IPS DF 4.7 (cell line): ENCODE measurements around the gene CCNC.
A peak's percentile ranks its signal among the peaks of the same experiment; 100 is the strongest.

ENCODE experiments used
- DNase-seq: peaks from one replicate; pipeline ENCODE4 v3.0.0-alpha.2; 2013; ENCODE audit warnings: low spot score; ENCODE audit errors: extremely low read depth

Gene CCNC

GRCh38 chr6:99568103-99568933 is at the start of gene CCNC:
Gene CCNC, minus strand, starts transcription at chr6:99568660. Its CDS starts 133 bp downstream, at chr6:99568527.
- peak; percentile 84 for DNase-seq

GRCh38 chr6:99617131-99617530 is 48.7 kb upstream of the CCNC start:
- DNase-seq: no peak

DNA sequence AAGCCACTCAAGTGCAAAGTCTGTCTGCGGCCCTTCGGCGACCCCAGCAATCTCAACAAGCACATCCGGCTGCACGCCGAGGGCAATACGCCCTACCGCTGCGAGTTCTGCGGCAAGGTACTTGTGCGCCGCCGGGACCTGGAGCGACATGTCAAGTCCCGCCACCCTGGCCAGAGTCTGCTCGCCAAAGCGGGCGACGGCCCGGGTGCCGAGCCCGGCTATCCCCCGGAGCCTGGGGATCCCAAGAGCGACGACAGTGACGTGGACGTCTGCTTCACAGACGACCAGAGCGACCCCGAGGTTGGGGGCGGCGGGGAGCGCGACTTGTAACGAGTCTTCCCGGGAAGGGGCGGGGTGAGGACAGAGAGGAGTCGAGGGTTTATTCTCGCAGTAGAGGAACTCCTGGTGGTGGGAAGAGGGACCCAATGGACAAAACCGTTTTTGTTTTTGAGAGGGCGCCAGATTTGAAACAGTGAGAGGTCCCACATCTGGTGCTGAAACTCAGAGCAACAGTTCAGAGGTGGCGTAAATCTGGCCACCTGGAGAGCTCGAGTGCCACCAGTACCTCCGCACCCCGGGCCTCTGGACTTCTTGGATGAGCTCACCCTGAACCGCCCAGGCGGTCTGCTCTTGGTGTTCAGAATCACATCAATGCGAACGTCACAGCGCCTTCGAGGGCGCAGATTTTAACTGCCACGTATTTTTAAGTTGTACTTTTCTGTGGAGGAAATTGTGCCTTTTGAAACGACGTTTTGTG is 46.1 kb upstream of the CCNC start:
- DNase-seq: no peak

DNA sequence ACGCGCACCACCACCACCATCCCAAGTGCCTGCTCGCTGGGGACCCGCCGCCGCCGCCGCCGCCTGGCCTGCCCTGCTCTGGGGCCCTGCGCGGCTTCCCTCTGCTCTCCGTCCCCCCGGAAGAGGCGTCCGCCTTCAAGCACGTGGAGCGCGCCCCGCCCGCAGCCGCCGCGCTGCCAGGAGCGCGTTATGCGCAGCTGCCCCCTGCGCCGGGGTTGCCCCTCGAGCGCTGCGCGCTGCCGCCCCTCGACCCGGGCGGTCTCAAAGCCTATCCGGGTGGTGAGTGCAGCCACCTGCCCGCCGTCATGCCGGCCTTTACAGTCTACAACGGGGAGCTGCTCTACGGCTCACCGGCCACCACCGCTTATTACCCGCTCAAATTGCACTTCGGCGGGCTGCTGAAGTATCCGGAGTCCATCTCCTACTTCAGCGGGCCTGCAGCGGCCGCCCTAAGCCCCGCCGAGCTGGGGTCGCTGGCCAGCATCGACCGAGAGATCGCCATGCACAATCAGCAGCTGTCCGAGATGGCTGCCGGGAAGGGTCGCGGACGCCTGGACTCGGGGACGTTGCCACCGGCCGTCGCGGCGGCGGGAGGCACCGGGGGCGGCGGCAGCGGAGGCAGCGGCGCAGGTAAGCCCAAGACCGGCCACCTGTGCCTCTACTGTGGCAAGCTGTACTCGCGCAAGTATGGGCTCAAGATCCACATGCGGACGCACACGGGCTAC is 45.4 kb upstream of the CCNC start:
- DNase-seq: no peak

DNA sequence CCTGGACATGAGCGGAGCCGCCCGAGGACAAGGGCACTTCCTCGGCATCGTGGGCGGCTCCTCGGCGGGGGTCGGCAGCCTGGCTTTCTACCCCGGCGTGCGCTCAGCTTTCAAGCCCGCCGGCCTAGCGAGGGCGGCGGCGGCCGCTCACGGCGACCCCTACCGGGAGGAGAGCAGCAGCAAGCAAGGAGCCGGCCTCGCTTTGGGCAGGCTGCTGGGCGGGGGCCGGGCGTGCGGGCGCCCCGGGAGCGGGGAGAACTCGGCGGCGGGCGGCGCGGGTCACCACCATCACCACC is 44.9 kb upstream of the CCNC start:
- no peak for DNase-seq

DNA sequence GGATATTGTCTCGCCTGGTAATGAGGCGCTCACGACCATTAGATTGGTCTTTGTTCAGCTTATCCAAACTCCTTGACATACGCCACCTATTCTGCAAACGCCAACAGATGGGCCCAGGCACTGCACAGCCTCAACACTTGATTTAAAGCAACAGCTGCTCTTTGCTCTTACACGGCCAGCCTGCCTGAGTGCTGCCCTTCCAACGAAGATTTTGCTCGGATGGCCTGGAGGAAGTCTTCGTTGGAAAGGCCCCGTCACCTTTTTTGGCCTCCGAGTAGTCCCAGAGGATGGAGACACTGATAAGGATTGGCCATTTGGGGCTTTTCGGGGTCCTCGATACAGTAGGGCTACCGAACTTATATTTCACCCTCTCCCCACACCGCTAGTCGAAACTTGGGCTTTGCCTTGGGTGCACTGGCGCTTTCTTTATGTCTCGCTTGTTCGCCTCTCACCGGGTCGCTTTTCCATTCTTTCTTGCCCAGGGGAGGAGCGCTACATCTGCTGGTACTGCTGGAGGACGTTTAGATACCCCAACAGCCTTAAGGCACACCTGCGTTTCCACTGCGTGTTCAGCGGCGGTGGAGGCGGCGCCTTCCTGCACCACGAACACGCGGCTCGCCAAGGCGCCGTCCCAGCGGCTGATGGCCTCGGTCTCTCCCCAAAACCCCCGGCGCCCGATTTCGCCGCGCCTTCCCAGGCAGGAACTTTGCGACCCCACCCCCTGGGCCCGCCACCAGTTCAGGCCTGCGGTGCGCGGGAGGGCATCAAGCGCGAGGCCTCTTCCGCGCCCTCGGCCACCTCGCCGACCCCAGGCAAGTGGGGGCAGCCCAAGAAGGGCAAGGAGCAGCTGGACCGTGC is 44.3 kb upstream of the CCNC start:
- no peak for DNase-seq

DNA sequence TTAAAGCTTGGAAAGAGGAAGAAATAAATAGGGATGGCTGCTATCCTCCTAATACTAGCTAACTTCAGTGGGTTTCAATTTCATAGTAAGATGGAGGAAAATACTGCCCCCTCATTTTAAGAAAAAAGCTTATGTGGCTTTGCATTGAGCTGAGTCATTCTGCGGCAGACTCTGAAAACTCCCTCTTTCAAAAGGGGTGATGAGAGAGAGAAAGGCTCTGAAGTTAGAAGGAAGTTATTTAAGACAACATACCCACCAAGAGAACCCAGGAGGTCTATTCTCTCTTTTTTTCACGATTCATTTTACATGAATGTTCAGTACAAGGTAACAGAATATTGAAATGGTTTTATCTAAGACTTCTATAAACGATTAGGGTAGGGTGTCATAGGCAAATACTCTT is 42.7 kb upstream of the CCNC start:
- DNase-seq: no peak

GRCh38 chr6:99609905-99610489 is 41.5 kb upstream of the CCNC start:
- no peak for DNase-seq

GRCh38 chr6:99608886-99609482 is 40.5 kb upstream of the CCNC start:
- no peak for DNase-seq

- no peak for DNase-seq
Measured at GRCh38 chr6:99608059-99608885, 39.8 kb upstream of the CCNC start.

DNA sequence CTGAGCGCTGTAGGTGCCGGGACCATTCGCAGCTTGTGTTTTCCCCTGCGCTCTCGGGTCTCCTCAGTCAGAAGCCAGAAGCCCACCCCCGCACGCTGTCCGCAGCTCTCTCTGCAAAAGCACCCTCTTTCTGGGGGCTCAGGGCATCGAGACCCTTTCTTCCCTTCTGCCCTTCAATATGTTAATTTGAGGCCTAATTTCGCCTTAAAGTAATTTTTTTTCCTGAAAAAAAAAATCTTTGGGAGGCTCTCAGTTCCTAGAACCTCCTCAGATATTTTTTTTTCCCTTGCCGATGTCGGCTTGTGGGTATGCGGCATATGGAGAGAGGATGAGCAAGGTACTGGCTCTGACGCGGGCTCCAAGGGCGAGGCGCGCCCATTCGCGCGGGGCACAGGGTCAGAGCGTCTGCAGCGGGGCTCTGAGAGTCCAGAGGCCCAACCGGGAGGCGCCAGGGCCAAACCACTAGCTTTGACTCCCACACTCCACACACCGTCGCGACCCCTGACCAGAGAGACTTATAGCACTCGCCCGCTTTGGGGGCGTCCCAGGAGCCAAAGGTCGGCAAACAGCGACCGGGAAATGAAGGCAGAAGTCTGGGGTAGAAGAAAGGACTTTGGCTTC is 39.1 kb upstream of the CCNC start:
- DNase-seq: no peak

GRCh38 chr6:99606656-99607415 is 38.4 kb upstream of the CCNC start, which contains the start of gene PRDM13:
Gene PRDM13, plus strand, starts transcription at chr6:99606833. Its CDS starts 202 bp downstream, at chr6:99607035.
- DNase-seq: no peak

DNA sequence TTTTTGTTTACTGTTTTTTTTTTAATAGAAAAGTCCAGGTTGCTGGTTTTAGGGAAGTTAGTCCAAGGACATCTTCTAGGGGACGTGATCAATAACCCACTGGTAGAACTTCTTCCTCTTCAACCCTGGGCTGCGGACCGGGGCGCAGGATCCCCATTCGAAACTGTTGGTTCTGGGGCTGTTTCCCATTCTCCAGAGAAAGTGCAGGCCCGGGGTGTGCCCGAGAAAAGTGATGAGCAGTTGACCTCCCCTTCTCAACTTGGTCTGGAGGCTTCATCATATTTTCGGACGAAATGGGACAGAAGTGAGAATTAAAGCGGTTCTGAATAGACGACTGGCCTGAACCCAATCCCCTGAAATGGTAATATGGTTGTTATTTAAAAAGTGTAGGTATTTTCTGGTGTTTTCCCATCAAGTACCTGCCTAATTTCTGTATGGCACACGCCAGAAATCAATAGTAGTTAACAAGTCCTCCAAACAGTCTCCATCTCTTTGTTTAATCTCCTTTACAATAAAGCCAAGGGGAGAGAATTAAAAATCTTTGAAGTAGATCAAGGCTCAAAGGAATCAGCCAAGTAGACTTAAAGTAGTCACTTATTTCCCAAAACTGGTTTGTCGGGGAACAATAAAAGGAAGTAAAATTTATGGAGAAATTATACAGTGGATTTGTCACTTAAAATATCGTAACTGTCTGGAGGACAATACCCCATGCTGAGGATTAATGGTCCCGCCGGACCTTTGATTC is 37.6 kb upstream of the CCNC start:
- no peak for DNase-seq

GRCh38 chr6:99605074-99605734 is 36.7 kb upstream of the CCNC start:
- no peak for DNase-seq

DNA sequence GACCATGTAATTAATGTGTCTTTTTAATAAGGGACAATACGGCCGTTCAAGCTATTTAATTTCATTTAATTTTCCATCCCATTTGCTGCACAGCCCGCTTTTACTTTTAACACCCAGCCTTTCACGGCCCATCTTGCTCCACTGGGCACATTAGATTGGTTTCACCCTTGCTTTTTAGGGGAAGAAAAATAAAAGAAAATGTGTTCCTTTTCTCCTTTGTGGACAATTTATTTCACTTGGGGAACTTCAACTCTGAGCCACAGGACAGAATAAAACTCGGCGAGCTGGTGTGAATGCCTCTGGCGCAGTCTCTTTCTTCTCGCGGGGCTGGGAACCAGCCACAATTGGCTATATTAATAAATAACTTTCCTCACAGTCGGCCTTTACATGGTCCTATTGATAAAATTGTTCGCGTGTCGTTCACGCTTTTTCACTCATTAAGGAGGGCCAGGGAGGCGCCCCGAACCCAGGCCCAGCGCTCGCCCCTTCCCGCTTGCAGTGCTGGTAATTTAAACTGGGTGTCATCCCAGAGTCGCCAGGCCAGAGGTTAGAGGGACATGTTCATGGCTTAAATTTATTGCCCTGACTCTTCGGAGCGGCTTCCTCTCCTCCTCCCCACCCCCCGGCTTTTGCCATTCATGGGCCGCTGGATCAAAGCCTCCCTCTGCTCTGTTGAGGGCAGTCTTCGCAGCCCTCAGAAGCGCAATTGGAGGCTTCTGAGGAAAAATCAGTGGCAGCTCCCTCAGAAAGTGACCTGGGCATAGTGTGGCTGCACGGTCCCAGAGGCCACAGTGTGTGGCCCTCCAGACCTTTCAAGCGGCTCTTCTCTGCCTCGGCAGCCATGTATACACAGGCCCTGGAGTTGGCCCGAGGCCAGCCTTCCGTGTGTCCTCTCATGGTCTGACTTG is 36.0 kb upstream of the CCNC start:
- no peak for DNase-seq
